GM18861 (cell line): ENCODE results near the gene SMYD4.
A peak's percentile ranks its signal among the peaks of the same experiment; 100 is the strongest.
"Not testable (repeated sequence)": the region's sequence is repeated elsewhere in the genome, so short reads cannot be mapped to it uniquely, and the experiment has no call there.

ENCODE experiments used
- ATAC-seq: cut with Tn5 transposase; IDR thresholded peaks from one replicate; pipeline ENCODE4 v1.9.1; 2021; ENCODE audit not compliant: unreplicated experiment

The SMYD4 gene, protein sequence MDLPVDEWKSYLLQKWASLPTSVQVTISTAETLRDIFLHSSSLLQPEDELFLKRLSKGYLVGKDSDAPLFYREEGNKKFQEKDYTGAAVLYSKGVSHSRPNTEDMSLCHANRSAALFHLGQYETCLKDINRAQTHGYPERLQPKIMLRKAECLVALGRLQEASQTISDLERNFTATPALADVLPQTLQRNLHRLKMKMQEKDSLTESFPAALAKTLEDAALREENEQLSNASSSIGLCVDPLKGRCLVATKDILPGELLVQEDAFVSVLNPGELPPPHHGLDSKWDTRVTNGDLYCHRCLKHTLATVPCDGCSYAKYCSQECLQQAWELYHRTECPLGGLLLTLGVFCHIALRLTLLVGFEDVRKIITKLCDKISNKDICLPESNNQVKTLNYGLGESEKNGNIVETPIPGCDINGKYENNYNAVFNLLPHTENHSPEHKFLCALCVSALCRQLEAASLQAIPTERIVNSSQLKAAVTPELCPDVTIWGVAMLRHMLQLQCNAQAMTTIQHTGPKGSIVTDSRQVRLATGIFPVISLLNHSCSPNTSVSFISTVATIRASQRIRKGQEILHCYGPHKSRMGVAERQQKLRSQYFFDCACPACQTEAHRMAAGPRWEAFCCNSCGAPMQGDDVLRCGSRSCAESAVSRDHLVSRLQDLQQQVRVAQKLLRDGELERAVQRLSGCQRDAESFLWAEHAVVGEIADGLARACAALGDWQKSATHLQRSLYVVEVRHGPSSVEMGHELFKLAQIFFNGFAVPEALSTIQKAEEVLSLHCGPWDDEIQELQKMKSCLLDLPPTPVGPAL

GRCh38 chr17:1829592-1830257, at the start of gene SMYD4, which contains the start of gene RPA1:
SMYD4 (minus strand) TSS chr17:1829902; CDS start chr17:1827994, 1,908 bp downstream.
RPA1 (plus strand) TSS chr17:1830005; CDS start chr17:1830094, 89 bp downstream.
- ATAC-seq = peak; percentile 71

GRCh38 chr17:1878419-1879121, 48.9 kb upstream of the SMYD4 start:
- ATAC-seq = no peak

- ATAC-seq = no peak
Measured at GRCh38 chr17:1875597-1875996, 45.9 kb upstream of the SMYD4 start.

- no peak for ATAC-seq
Measured at GRCh38 chr17:1873418-1873817, 43.7 kb upstream of the SMYD4 start.

DNA sequence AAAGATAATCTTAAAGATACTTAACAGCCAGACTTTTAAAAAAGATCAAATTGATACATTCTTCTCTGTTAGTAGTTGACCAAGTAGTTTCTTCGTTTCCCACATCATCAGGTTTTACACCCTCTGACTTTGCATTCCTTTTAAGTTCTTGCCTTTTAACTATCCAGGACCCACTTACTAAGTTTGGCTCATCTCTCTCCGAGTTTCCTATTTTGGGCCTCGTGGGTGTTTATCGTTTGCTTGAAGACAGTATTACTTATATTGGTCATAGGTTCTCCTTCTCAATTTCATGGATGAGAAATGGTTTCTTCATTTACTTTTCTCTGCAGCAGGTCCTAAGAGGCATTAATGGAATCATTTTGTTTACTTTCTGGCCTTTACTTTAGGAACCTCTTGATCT, 43.3 kb upstream of the SMYD4 start:
- no peak for ATAC-seq

DNA sequence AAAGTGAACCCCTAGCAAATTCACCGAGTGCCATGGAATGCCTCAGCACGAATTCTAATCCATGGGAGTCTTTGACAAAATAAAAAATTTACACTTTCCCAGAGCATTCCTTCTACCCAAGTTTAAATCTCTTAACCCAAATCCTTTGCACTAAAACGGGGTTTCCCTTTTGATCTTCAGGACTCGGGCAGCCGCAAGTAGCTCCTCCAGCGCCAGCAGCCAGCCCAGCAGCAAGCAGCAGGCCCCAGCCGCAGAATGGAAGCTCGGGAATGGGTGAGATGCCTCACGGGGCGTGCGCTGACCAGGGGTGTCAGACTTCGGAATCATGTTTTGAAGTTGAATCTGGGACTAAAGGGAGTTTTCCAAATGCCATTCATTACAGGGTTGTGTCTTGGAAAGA, 42.6 kb upstream of the SMYD4 start:
- no peak for ATAC-seq

DNA sequence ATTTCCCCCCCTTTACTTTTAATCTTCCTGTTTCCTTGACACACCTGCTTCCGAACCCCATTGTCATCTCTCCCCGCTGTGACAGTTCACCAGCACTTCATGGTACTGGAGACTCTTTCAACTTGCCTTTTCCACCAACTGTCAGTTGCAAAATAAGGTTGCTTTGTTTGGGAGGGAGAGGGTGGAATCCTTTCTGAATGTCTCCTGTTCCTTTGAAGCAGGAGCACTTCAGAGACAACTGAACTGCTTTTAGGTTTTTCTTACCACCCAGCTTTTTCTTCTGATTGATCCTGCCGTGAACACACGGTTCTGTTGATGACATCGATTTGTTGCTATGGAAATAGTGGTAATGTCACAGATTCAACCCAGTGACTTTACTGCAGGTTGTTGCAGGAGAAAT, 42.1 kb upstream of the SMYD4 start:
- no peak for ATAC-seq

GRCh38 chr17:1870592-1870991, 40.9 kb upstream of the SMYD4 start:
- no peak for ATAC-seq

DNA sequence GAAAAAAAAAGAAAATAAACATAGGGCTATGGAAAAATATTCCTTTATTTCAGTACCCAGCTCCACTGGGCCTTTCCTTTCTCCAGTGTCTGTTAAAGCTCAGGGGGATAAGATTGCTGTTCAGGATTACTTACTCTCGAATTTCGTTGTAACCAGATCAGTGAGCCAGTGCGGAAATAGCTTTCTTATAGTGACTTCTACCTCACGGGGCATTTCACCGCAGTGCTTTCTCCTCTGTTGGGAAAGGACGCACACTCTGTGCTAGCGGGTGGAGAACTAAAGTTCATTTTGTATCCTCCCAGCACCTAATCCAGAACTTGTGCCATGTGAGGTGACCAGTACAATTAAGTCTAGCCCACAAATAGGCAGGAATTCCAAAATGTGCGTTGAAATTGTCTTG, 38.4 kb upstream of the SMYD4 start:
- ATAC-seq = no peak

DNA sequence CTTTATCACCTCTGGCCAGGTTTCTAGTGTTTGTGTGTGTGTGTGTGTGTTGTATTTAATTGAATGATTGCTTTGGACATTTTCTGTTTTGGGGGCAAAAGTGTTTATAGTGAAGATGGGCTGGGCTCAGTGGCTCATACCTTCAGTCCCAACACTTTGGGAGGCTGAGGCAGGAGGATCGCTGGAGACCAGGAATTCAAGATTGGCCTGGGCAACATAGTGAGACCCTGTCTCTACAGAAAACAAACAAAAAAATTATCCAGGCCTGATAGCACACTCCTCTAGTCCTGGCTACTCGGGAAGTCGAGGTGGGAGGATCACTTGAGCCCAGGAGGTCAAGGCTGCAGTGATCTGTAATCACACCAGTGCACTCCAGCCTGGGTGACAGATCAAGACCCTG, 37.6 kb upstream of the SMYD4 start:
- ATAC-seq = no peak

DNA sequence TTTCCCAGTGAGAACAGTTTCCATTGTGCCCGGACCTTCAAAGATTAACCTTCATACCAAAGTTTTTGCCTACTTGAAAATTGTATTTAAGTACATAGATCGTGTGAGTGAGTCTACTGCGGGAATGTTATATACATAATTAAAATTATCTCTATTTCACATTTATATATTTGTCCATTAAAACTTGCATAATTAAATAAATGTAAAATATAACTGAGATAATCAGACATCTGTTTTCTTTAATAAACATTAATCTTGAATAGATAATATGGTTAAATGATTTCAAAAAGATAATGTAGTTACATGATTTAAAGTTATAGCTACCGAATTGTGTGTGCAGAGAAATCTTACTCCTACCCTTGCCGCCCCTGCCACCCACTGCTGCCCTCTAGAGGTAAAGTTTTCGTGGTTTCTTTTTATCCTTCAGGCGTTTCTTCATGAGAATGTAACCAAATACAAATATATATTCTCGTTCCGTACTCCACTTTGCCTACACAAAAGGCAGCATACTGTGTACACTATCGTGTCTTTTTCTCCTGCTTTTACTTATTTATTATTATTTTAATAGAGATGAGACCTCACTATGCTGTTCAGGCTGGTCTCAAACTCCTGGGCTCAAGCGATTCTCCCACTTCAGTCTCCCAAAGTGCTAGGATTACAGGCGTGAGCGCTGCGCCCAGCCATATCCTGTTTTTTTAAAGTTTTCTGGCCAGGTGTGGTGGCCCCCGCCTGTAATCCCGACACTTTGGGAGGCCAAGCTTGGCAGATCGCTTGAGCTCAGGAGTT, 35.7 kb upstream of the SMYD4 start:
- no peak for ATAC-seq

DNA sequence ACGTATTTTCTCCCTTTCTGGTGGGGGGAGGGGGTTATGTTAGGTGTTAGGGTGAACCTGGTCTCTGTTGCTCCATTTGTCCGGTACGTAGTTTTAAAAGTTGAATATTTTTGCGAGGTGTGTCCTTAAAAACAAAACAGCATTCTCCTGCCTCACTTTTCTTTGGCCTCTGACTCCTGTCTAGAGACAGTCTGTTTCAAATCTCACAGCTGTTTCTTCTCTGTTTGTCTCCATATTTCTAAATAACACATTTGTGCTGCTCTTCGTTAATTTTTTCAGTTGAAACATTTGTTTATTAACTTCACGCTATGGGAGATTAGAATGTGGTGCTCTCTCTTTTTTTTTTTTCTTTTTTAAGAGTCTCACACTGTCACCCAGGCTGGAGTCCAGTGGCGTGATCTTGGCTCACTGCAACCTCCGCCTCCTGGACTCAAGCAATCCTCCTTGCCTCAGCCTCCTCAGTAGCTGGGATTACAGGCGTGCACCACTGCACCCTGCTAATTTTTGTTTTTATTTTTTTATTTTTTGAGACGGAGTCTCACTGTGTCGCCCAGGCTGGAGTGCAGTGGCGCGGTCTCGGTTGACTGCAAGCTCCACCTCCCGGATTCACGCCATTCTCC, 31.8 kb upstream of the SMYD4 start:
- no peak for ATAC-seq

DNA sequence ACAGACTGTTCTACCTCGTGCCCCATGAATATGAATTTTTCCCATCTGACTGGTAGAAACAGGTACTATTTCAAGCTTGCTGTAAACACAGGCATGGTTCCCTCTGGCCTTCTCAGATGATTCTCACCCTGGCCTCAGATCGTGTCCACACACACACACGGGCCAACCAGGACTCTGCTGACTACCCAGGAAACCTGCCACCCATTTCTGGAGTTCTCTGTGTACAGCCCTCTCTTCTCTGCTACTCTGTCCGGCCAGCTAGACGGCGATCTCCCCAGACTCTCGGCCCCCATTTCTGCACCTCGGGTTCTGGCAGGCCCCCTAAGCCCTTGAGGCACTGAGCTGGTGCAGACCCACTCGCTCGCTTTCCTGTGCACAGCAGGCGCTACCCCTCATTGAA, 31.3 kb upstream of the SMYD4 start:
- no peak for ATAC-seq

- not testable (repeated sequence) for ATAC-seq
Measured at GRCh38 chr17:1856462-1856861, 26.8 kb upstream of the SMYD4 start.

- ATAC-seq = no peak
Measured at GRCh38 chr17:1853698-1854097, 24.0 kb upstream of the SMYD4 start.

DNA sequence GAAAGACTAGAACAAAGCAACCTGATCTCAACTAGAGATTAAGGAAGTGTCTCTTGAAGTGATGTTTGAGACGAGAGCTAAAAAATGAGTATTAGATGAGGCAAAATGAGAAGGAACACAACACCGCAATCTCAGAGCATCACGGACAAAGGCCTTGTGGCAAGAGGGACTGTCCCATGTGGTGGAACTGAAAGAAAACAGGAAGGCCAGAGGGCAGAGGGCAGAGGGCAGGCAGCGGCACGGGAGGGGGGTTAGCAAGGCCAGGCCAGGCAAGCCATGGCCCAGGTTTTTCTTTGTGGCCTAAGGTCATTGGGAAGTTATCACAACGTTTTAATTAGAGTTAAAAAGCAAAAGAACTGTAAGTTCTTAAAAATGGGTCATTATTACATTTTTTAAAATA, 22.6 kb upstream of the SMYD4 start:
- no peak for ATAC-seq

DNA sequence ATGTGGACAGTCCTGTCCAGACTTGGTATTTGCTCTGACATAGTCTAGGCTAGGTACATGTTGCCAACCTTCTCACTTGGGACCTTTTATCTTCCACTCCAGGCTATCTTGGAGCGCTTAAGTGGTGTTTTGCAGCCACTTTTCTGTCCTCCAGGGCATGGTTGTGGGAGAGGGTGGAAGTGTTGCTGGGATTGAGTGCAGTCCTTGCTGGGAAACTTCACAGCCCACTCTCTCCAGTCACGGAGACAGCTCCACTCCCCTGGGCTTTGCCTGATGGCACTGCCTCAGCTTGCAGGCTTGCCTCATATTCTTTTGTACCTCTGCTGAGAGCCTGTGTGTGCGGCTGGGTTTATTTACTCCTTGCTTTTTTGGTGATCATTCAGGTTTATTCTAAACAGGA, 17.5 kb upstream of the SMYD4 start:
- ATAC-seq = no peak

- no peak for ATAC-seq
Measured at GRCh38 chr17:1843947-1844346, 14.2 kb upstream of the SMYD4 start.

DNA sequence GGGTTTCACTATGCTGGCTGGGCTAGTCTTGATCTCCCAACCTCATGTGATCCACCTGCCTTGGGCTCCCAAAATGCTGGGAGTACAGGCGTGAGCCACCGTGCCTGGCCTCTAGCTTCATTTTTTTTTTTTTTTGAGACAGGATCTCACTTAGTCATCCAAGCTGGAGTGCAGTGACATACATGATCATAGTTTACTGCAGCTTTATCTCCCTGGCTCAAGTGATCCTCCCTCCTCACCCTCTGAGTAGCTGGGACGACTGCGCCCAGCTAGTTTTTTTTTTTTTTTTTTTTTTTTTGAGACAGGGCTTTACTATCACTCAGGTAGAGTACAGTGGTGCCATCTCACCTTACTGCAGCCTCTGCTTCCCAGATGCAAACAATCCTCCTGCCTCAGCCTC, 9.8 kb upstream of the SMYD4 start:
- no peak for ATAC-seq
